Measurements from ENCODE around the gene ADAMTS12. TPM values are rescaled to one million over a fixed set of nuclear protein-coding genes. Genes with fewer than 3 reads are reported as not detected.

ADAMTS12 gene
- total RNA-seq, 1 experiment from 2014 or later: 0.05 TPM

DNA sequence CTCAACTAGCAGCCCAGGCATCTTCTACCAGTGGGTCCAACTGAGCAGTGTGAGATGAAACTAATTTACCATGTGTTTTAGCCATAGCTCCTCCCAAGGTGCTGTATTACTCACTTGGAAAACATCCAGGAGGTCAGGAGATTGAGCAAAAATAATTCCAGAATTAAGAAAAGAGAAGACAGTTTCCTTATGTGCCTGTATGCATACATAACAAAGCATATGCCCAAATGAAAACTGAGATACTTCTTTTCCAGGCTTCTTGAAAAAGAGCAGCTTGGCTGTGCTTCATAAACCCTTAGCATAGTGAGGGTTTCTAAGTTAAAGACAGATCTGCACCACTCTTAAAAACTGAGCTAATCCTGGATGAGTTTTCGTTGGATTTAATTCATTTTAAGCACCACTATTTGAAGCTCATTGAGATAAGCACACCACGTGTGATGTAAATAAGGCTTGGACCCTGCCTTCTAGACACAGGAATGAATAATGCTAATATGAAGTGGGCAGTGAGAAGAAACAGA is 119.4 kb downstream of the ADAMTS12 start:
- CTCF ChIA-PET: no interaction called here

DNA sequence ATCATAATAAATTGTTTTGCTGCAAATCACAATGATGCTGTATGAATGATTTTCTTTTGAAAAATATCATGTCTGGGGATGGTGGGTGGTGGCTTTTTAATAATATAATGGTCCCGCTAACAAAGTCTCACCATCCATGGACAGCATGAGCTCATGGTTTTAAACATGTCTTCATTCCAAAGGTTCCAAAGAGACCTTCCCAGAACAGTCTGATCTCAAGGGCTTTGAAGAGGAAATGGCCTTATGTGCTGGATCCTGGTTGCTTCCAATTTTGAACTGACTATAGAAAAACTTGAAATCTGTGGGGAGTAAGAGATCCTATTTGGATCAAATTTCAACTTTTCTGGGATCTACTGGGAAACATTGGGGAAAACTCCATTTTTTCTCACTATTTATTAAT is 121.8 kb downstream of the ADAMTS12 start:
- ATAC-seq (no peak), DNase-seq (ENCODE audit: low read depth, low spot score) (no peak)
- Histone ChIP-seq H3K9me3 (ENCODE audit: control insufficient read depth in 1 of 2, insufficient read depth in 1 of 2, low read depth in 1 of 2, low read length in 2 of 2) (no peaks in the 10 kb centered on the region), H3K9me2 (ENCODE audit: insufficient read depth) (no peaks in the 10 kb centered on the region), H3K27me3 (ENCODE audit: insufficient read depth, low read length) (peaks cover 42% of the 10 kb centered on the region), H3K79me2 (ENCODE audit: insufficient read depth, low read length) (no peaks in the 10 kb centered on the region), H3K27ac (ENCODE audit: low read depth, low read length) (no peak overlapping the region), H4K20me1 (ENCODE audit: insufficient read depth) (no peaks in the 10 kb centered on the region), H3K4me2 (ENCODE audit: low read length) (no peak overlapping the region), H3K4me3 (replicated peaks in 1 of 2; ENCODE audit: low read depth in 1 of 2, low read length in 2 of 2) (no peak overlapping the region), H3K36me3 (ENCODE audit: control insufficient read depth in 1 of 2, insufficient read depth in 2 of 2, low read length in 2 of 2) (no peaks in the 10 kb centered on the region), H2AFZ (ENCODE audit: low read depth, low read length, poor library complexity, severe bottlenecking) (no peak overlapping the region), H3K4me1 (ENCODE audit: control insufficient read depth in 1 of 2, insufficient read depth in 2 of 2, low read length in 2 of 2) (no peaks in the 10 kb centered on the region), H3K9ac (ENCODE audit: low read length) (no peak overlapping the region)
- ChIA-PET CTCF (no interaction called here), POLR2A (no interaction called here), RAD21 (ENCODE audit: low non-redundant PET in 1 of 2, low total read pairs in 2 of 2, uncharacterized antibody in 2 of 2, unreplicated experiment in 2 of 2) (no interaction called here)
- no TSS peak for BruUV-seq (replicated peaks)
- intact Hi-C loops (cut with micrococcal nuclease): no loop called here
- TF ChIP-seq CBX3 (IDR thresholded peaks at IDR 0.05; ENCODE audit: low read depth): no peak
- no peak for TF ChIP-seq EZH2 (IDR thresholded peaks at IDR 0.05)
- TF ChIP-seq YY1 (IDR thresholded peaks at IDR 0.05; ENCODE audit: extremely low read depth, insufficient replicate concordance, low read depth, low read length): no peak
- TF ChIP-seq SIN3A (IDR thresholded peaks at IDR 0.05; ENCODE audit: low read depth): no peak
- TF ChIP-seq, protein P1, sequence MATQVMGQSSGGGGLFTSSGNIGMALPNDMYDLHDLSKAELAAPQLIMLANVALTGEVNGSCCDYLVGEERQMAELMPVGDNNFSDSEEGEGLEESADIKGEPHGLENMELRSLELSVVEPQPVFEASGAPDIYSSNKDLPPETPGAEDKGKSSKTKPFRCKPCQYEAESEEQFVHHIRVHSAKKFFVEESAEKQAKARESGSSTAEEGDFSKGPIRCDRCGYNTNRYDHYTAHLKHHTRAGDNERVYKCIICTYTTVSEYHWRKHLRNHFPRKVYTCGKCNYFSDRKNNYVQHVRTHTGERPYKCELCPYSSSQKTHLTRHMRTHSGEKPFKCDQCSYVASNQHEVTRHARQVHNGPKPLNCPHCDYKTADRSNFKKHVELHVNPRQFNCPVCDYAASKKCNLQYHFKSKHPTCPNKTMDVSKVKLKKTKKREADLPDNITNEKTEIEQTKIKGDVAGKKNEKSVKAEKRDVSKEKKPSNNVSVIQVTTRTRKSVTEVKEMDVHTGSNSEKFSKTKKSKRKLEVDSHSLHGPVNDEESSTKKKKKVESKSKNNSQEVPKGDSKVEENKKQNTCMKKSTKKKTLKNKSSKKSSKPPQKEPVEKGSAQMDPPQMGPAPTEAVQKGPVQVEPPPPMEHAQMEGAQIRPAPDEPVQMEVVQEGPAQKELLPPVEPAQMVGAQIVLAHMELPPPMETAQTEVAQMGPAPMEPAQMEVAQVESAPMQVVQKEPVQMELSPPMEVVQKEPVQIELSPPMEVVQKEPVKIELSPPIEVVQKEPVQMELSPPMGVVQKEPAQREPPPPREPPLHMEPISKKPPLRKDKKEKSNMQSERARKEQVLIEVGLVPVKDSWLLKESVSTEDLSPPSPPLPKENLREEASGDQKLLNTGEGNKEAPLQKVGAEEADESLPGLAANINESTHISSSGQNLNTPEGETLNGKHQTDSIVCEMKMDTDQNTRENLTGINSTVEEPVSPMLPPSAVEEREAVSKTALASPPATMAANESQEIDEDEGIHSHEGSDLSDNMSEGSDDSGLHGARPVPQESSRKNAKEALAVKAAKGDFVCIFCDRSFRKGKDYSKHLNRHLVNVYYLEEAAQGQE (IDR thresholded peaks at IDR 0.05; ENCODE audit: low read depth): no peak
- no peak for TF ChIP-seq ZFX (IDR thresholded peaks at IDR 0.05)
- no peak for TF ChIP-seq RAD21 (IDR thresholded peaks at IDR 0.05; ENCODE audit: low read depth)

More for the DNA sequence above, 119.4 kb downstream of the ADAMTS12 start:
- Histone ChIP-seq H3K9ac (ENCODE audit: low read length) (no peak overlapping the region), H3K4me3 (replicated peaks in 1 of 2; ENCODE audit: low read depth in 1 of 2, low read length in 2 of 2) (no peak overlapping the region), H3K9me2 (ENCODE audit: insufficient read depth) (no peaks in the 10 kb centered on the region), H3K9me3 (ENCODE audit: control insufficient read depth in 1 of 2, insufficient read depth in 1 of 2, low read depth in 1 of 2, low read length in 2 of 2) (no peaks in the 10 kb centered on the region), H3K4me2 (ENCODE audit: low read length) (no peak overlapping the region), H3K27ac (ENCODE audit: low read depth, low read length) (no peak overlapping the region), H4K20me1 (ENCODE audit: insufficient read depth) (no peaks in the 10 kb centered on the region), H2AFZ (ENCODE audit: low read depth, low read length, poor library complexity, severe bottlenecking) (no peak overlapping the region), H3K27me3 (ENCODE audit: insufficient read depth, low read length) (peaks cover 44% of the 10 kb centered on the region), H3K36me3 (ENCODE audit: control insufficient read depth in 1 of 2, insufficient read depth in 2 of 2, low read length in 2 of 2) (no peaks in the 10 kb centered on the region), H3K79me2 (ENCODE audit: insufficient read depth, low read length) (no peaks in the 10 kb centered on the region), H3K4me1 (ENCODE audit: control insufficient read depth in 1 of 2, insufficient read depth in 2 of 2, low read length in 2 of 2) (no peaks in the 10 kb centered on the region)
- intact Hi-C loops (cut with micrococcal nuclease): no loop called here
- ChIA-PET RAD21 (ENCODE audit: low non-redundant PET in 1 of 2, low total read pairs in 2 of 2, uncharacterized antibody in 2 of 2, unreplicated experiment in 2 of 2) (no interaction called here), POLR2A (no interaction called here)
- TF ChIP-seq FOSL1 (IDR thresholded peaks at IDR 0.05; ENCODE audit: low read depth) (no peak), CBX3 (IDR thresholded peaks at IDR 0.05; ENCODE audit: low read depth) (no peak), SP1 (IDR thresholded peaks at IDR 0.05; ENCODE audit: low read depth) (no peak), SRF (IDR thresholded peaks at IDR 0.05; ENCODE audit: low read depth) (no peak), POLR2AphosphoS5 (IDR thresholded peaks at IDR 0.05; ENCODE audit: low read depth, low read length) (no peak), ZFX (IDR thresholded peaks at IDR 0.05) (no peak), YY1 (IDR thresholded peaks at IDR 0.05; ENCODE audit: extremely low read depth, insufficient replicate concordance, low read depth, low read length) (no peak)
- TF ChIP-seq, protein P2, sequence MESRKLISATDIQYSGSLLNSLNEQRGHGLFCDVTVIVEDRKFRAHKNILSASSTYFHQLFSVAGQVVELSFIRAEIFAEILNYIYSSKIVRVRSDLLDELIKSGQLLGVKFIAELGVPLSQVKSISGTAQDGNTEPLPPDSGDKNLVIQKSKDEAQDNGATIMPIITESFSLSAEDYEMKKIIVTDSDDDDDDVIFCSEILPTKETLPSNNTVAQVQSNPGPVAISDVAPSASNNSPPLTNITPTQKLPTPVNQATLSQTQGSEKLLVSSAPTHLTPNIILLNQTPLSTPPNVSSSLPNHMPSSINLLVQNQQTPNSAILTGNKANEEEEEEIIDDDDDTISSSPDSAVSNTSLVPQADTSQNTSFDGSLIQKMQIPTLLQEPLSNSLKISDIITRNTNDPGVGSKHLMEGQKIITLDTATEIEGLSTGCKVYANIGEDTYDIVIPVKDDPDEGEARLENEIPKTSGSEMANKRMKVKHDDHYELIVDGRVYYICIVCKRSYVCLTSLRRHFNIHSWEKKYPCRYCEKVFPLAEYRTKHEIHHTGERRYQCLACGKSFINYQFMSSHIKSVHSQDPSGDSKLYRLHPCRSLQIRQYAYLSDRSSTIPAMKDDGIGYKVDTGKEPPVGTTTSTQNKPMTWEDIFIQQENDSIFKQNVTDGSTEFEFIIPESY (IDR thresholded peaks at IDR 0.05; ENCODE audit: extremely low read depth, insufficient replicate concordance, low read length): no peak
- TF ChIP-seq, protein P3, sequence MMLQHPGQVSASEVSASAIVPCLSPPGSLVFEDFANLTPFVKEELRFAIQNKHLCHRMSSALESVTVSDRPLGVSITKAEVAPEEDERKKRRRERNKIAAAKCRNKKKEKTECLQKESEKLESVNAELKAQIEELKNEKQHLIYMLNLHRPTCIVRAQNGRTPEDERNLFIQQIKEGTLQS (IDR thresholded peaks at IDR 0.05): no peak
- DNase-seq (ENCODE audit: low read depth, low spot score): no peak
- no peak for ATAC-seq
- no TSS peak for BruUV-seq (replicated peaks)

All from HCT116 (cell line).